HG03135 (cell line): ENCODE results near the gene MAST2.

Experiments
- ATAC-seq: cut with Tn5 transposase; IDR thresholded peaks from one replicate; pipeline ENCODE4 v1.9.1; 2021; ENCODE audit warnings: mild to moderate bottlenecking, moderate library complexity; ENCODE audit not compliant: unreplicated experiment

MAST2 gene

GRCh38 chr1:46013581-46013980 is 210.2 kb downstream of the MAST2 start:
- no peak for ATAC-seq

- ATAC-seq: no peak
Observed at GRCh38 chr1:46017876-46018503, 214.6 kb downstream of the MAST2 start.

- ATAC-seq: no peak
Observed at GRCh38 chr1:46019348-46019747, 215.9 kb downstream of the MAST2 start.

- no peak for ATAC-seq
Observed at GRCh38 chr1:46020010-46020409, 216.6 kb downstream of the MAST2 start.

GRCh38 chr1:46021046-46021996 is 217.9 kb downstream of the MAST2 start:
- no peak for ATAC-seq

- ATAC-seq: no peak
Observed at GRCh38 chr1:46026531-46026930, 223.1 kb downstream of the MAST2 start.

- no peak for ATAC-seq
Observed at GRCh38 chr1:46027788-46028573, 224.6 kb downstream of the MAST2 start.

GRCh38 chr1:46030074-46030870 is 226.9 kb downstream of the MAST2 start:
- no peak for ATAC-seq

- no peak for ATAC-seq
Observed at GRCh38 chr1:46030876-46031660, 227.7 kb downstream of the MAST2 start.

GRCh38 chr1:46034601-46035516 is 231.4 kb downstream of the MAST2 start:
- ATAC-seq: no peak

- no peak for ATAC-seq
Observed at GRCh38 chr1:46036894-46037839, 233.8 kb downstream of the MAST2 start.

- no peak for ATAC-seq
Observed at GRCh38 chr1:46039571-46040052, 236.2 kb downstream of the MAST2 start.

- ATAC-seq: no peak
Observed at GRCh38 chr1:46041551-46041950, 238.1 kb downstream of the MAST2 start.

GRCh38 chr1:46041974-46042373 is 238.6 kb downstream of the MAST2 start:
- ATAC-seq: no peak

- ATAC-seq: peak; percentile 86
Observed at GRCh38 chr1:46043458-46044017, 240.1 kb downstream of the MAST2 start.

GRCh38 chr1:46044116-46044515 is 240.7 kb downstream of the MAST2 start:
- ATAC-seq: no peak

- ATAC-seq: no peak
Observed at GRCh38 chr1:46053734-46054133, 250.3 kb downstream of the MAST2 start.
